Body of pancreas (tissue), 4 donors: ENCODE data around the gene PMPCA. TPM values are rescaled to one million over a fixed set of nuclear protein-coding genes. Genes with fewer than 3 reads are reported as not detected.

ENCODE experiments used
- ATAC-seq: fragments of 150-250 bp; one replicate; pipeline ENCODE4 v1.9.1; 2016
- DNase-seq, 4 donors: peaks; one replicate each; pipeline ENCODE4 v3.0.0-alpha.2; 2019
- H3K27ac ChIP-seq, 4 donors: fragments of 200-600 bp; sonication (generic); 1 replicate in 3 of 4; 2 replicates in 1 of 4; pipeline versions ENCODE4 v1.5.1 to v1.6.1; 2016 to 2019; ENCODE audit warnings: mild to moderate bottlenecking in 1 of 4, mixed read lengths in 1 of 4, moderate library complexity in 1 of 4
- H3K27me3 ChIP-seq, 2 donors: fragments of 200-600 bp; sonication (generic); one replicate each; pipeline ENCODE4 v1.6.0; 2016; ENCODE audit warnings: mild to moderate bottlenecking in 1 of 2
- H3K36me3 ChIP-seq, 2 donors: fragments of 200-600 bp; sonication (generic); replicated peaks in 1 of 2; 2 replicates each; pipeline ENCODE4 v1.5.1; 2016; ENCODE audit warnings: low read depth in 2 of 2; ENCODE audit not compliant: insufficient read depth in 1 of 2
- H3K4me1 ChIP-seq: fragments of 200-600 bp; sonication (generic); one replicate; pipeline ENCODE4 v1.6.0; 2016
- H3K4me3 ChIP-seq, 2 donors: fragments of 200-600 bp; sonication (generic); 1 replicate in 1 of 2; 2 replicates in 1 of 2; pipeline ENCODE4 v1.5.1; 2016 to 2019
- H3K9me3 ChIP-seq, 3 donors: fragments of 200-600 bp; sonication (generic); 1 replicate in 2 of 3; 2 replicates in 1 of 3; pipeline ENCODE4 v1.5.1; 2016
- POLR2A ChIP-seq, 3 donors: fragments of 450-650 bp; IDR thresholded peaks; one replicate each; pipeline ENCODE4 v1.6.1; 2016; ENCODE audit warnings: antibody characterized with exemption in 3 of 3, mild to moderate bottlenecking in 2 of 3
- WGBS, 2 donors: methylation state at CpG; one replicate each; pipeline ENCODE4 v1.1.5; 2017; 5-methylcytosine and 5-hydroxymethylcytosine counted together
- intact Hi-C: fragments of 100-400 bp; cut with DNase I; formaldehyde crosslinking; loops from one replicate; pipeline ENCODE4 v1.15.1; 2023
- total RNA-seq, 2 donors: library from RNA; depleted of rRNA; stranded (reverse); fragments of >200 nt; gene quantifications; one replicate each; pipeline ENCODE4 v1.1.0, GENCODE V29; 2016
- TF ChIP-seq, protein P1 (sequence below), 7 experiments: fragments of 450-650 bp in 4 of 7; fragments of 200-600 bp in 3 of 7; sonication (generic) in 3 of 7; IDR thresholded peaks; one replicate each; pipeline ENCODE4 v1.5.1; 2016 to 2019; ENCODE audit warnings: antibody characterized with exemption in 7 of 7

The PMPCA gene
- total RNA-seq, 2 donors from 2014 or later = 23.6 to 25.1 TPM

DNA sequence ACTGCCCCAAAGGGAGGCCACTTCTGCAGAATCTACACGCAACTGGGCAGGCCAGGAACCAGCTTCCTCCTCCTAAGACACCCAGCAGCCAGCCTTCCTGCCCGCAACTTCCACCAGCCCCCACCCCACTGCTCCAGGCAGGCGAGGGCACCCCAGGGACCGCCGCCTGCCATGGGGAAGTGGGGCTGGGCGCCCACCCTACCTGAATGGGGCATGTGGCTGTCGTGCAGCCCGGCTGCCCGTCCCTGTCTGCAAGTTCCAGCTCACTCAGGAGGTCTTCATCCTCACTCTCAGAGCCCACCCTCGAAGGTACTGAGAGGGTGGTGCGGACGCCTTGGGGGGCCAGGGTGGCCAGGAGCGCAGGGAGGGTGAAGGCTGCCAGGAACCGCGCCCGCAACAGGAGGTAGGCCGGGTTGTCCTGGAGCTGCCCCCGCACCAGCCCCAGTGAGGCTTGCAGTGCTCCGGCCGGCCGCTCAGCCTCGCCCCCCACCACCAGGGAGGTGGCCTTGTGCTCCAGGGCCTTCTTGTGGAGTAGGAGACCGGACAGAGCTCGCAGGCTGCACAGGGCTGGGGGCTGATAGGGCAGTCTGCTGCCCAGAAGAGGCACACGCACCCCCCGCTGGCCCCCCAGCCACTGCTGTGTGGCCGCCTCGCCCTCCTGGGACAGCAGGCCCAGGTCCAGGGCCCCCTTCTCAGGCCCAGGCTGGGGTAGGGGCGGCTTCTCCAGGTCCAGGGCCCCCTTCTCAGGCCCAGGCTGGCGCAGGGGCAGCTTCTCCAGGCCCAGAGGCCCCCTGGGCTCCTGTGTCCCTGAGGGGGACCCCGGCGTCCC, 32.9 kb upstream of the PMPCA start:
- Histone ChIP-seq H3K9me3 (no peaks in the 10 kb centered on the region), H3K27me3 (no peaks in the 10 kb centered on the region), H3K27ac (no peak overlapping the region), H3K4me1 (peaks cover 12% of the 10 kb centered on the region), H3K36me3 (peaks cover under 1 to 4% of the 10 kb centered on the region in 2 donors), H3K4me3 (no peak overlapping the region)
- no peak for TF ChIP-seq POLR2A (IDR thresholded peaks at IDR 0.05)
- TF ChIP-seq, protein P1, sequence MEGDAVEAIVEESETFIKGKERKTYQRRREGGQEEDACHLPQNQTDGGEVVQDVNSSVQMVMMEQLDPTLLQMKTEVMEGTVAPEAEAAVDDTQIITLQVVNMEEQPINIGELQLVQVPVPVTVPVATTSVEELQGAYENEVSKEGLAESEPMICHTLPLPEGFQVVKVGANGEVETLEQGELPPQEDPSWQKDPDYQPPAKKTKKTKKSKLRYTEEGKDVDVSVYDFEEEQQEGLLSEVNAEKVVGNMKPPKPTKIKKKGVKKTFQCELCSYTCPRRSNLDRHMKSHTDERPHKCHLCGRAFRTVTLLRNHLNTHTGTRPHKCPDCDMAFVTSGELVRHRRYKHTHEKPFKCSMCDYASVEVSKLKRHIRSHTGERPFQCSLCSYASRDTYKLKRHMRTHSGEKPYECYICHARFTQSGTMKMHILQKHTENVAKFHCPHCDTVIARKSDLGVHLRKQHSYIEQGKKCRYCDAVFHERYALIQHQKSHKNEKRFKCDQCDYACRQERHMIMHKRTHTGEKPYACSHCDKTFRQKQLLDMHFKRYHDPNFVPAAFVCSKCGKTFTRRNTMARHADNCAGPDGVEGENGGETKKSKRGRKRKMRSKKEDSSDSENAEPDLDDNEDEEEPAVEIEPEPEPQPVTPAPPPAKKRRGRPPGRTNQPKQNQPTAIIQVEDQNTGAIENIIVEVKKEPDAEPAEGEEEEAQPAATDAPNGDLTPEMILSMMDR (IDR thresholded peaks at IDR 0.05) = no peak
- intact Hi-C loops = no loop called here
- DNase-seq (no peak), ATAC-seq (no peak)
- 83 to 94% methylated on average over 7 to 26 of the region's 32 CpGs for WGBS, 2 donors

DNA sequence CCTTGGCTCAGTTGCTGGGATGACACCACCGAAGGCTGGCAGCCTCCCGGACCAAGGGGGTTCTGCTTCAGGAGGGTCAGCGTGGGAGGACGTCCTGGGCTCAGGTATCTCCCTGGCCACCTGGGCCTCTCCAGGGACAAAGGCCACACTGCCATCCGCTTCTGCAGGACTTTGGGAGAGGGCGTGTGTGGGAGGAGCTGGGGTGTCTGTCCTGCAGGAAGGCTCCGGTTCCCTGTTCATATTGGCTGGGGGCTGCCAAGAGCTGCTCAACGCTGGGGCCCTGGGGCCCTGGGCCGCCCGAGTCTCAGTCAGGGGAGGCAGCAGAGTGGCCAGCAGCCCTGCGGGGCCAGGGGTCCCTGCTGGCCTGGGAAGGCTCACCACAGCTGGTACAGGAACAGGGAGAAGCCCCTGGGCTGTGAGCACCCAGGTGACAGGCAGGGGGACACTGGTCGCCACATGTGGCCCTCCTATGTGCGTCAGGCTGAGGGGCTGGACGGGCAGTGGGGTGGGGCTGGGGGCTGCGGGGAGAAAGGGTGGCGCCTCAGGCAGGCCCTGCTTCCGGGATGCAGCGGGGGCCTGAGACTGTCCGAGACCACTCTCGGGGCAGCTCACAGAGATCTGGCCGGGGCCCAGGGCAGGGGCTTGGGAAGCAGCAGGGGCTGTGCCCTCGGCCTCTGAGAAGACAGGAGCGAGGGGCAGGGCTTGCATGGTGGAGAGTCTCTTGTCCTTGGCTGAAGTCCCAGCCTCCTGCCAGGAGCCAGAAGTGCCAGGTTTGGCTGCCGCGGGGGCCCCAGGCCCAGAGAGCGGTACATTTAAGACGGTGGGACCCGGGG, 32.1 kb upstream of the PMPCA start:
- ATAC-seq (no peak), DNase-seq (no peak)
- peaks cover 4 to 9% of the 10 kb centered on the region in 2 donors for H3K36me3 ChIP-seq

GRCh38 chr9:136379003-136379287, 31.5 kb upstream of the PMPCA start:
- TF ChIP-seq, protein P1 (IDR thresholded peaks at IDR 0.05) = no peak
- TF ChIP-seq POLR2A (IDR thresholded peaks at IDR 0.05) = no peak
- H3K27me3 ChIP-seq = no peaks in the 10 kb centered on the region
- intact Hi-C loops = no loop called here
- no peak overlapping the region for H3K4me3 ChIP-seq
- peaks cover 4 to 10% of the 10 kb centered on the region in 2 donors for H3K36me3 ChIP-seq
- H3K27ac ChIP-seq = no peak overlapping the region
- H3K9me3 ChIP-seq = no peaks in the 10 kb centered on the region
- H3K4me1 ChIP-seq = no peaks in the 10 kb centered on the region
- WGBS, 2 donors = 80 to 91% methylated on average over 4 to 18 of the region's 18 CpGs
- ATAC-seq (no peak), DNase-seq (no peak)

More for the DNA sequence above, 32.1 kb upstream of the PMPCA start:
- Histone ChIP-seq H3K27ac (no peak overlapping the region), H3K4me3 (no peak overlapping the region), H3K9me3 (no peaks in the 10 kb centered on the region), H3K27me3 (no peaks in the 10 kb centered on the region), H3K4me1 (peaks cover 4% of the 10 kb centered on the region)
- TF ChIP-seq, protein P1 (IDR thresholded peaks at IDR 0.05) = no peak
- no peak for TF ChIP-seq POLR2A (IDR thresholded peaks at IDR 0.05)
- 79 to 88% methylated on average over 15 to 25 of the region's 28 CpGs for WGBS, 2 donors
- intact Hi-C loops = no loop called here

- TF ChIP-seq, protein P1 (IDR thresholded peaks at IDR 0.05) = no peak
- TF ChIP-seq POLR2A (IDR thresholded peaks at IDR 0.05) = no peak
- DNase-seq (no peak), ATAC-seq (no peak)
- H3K9me3 ChIP-seq = no peaks in the 10 kb centered on the region
- intact Hi-C loops = no loop called here
- H3K27ac ChIP-seq = no peak overlapping the region
- H3K4me3 ChIP-seq = no peak overlapping the region
- whole genome bisulfite sequencing, 2 donors = 89 to 100% methylated on average over 1 to 11 of the region's 11 CpGs
- peaks cover 4 to 10% of the 10 kb centered on the region in 2 donors for H3K36me3 ChIP-seq
- no peaks in the 10 kb centered on the region for H3K27me3 ChIP-seq
- H3K4me1 ChIP-seq = no peaks in the 10 kb centered on the region
Observed at GRCh38 chr9:136379401-136379800, 31.1 kb upstream of the PMPCA start.
